Activated naive CD4-positive, alpha-beta T cell treated with Interleukin-2 at 50 U/mL for 16 hours (primary cell): ENCODE data around the gene SPEM1.
A peak's percentile ranks its signal among the peaks of the same experiment; 100 is the strongest.

Experiments
- DNase-seq: peaks from one replicate; pipeline ENCODE4 v3.0.0-alpha.2; 2020

SPEM1 gene, protein sequence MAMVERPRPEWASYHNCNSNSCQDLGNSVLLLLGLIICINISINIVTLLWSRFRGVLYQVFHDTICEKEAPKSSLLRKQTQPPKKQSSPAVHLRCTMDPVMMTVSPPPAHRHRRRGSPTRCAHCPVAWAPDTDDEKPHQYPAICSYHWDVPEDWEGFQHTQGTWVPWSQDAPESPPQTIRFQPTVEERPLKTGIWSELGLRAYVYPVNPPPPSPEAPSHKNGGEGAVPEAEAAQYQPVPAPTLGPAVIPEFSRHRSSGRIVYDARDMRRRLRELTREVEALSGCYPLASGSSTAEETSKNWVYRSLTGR

DNA sequence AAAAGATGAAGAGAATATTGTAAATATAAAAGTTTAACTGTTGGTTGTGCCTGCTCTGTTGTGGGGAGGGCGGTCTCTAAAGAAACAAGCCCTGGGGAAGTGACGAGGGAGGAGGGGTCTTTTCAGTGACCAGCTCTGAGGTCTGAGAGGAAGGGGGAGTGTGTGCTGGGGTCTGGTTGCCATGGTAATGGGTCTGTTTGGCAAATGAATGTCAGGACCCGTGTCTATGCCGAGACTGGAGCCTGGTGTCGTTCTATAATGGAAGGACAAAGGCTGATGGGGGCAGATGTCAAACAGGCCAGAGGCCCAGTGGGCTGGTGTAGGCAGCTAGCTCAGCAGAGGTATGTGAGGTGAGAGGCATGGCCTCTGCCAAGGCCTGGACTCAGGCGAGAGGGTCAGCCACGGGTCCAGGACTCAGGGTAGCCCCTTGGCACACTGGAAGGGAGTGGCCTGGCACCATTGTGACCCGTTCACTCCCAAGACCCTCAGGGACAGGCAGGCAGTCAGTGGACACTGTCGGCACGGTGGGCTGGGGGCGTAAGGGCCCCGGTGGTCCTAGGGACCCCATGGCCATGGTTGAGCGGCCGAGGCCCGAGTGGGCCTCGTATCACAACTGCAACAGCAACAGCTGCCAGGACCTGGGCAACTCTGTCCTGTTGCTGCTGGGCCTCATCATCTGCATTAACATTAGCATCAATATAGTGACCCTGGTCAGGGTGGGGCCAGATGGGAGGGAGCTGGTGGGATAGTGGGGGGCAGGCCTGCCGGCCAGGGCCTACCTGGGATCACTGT lies at the start of gene SPEM1:
TSS of gene SPEM1 (plus strand) at position 506 of the 792 bp plus-strand sequence. CDS start at position 567, 61 bp downstream.
- DNase-seq: no peak

DNA sequence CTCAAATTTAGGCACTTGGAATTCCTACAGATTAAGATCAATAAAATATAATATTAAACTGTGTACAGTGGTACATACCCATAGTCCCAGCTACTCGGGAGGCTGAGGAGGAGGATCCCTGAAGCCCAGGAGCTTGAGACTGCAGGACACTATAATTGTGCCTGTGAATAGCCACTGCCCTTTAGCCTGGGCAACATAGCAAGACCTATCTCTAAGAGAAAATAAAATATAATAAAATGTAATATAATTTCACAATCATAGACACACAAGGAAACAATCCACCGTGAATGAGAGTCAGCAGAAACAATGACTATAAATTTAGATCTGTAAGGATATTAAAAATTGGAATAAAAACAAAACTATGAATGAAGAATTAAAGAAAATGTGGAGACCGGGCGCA lies 49.3 kb upstream of the SPEM1 start:
- DNase-seq: no peak

DNA sequence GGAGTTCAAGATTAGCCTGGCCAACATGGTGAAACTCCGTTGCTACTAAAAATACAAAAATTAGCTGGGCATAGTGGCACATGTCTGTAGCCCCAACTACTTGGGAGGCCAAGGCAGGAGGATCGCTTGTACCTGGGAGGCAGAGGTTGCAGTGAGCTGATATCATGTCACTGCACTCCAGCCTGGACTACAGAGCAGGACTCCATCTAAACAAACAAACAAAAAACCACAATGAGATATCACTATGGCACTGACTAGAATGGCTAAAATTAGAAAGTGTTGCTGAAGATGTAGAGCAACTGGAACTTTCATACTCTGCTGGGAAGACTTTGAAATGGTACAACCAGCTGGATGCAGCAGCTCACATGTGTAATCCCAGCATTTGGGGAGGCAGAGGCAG lies 45.8 kb upstream of the SPEM1 start:
- no peak for DNase-seq

DNA sequence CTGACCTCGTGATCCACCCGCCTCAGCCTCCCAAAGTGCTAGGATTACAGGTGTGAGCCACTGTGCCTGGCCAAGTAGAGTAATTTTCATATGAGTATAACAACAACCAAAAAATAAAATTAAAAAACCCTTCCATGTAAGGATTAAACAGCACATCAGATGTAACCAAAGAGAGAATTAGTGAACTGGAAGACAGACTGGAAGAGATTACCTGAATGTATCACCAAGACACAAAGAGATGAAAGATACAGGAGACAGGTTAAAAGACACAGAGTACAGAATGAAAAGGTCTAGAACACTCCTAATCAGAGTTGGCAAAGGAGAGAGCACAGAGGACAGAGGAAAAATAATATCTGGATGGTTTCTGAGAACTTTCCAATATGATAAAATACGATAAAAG lies 41.0 kb upstream of the SPEM1 start:
- no peak for DNase-seq

DNA sequence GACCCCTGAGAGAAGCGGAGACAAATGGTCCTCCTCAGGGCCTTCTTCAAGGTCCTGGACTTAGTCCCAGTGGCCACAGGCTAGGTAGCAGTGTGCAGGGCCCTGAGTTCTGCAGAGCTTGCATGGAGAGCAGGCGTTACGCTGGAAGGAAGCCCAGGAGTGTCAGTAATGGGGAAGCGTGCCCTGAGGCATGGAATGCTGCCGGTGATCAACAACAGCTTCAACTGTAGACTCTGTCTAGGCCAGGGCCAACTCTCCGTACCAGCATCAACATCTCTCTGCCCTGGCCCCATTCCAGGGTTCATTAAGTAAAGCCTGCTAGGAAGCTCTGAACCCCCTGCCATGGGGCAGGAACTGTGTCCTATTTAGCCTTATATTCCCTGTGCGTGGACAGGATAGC lies 39.8 kb upstream of the SPEM1 start:
- no peak for DNase-seq

DNA sequence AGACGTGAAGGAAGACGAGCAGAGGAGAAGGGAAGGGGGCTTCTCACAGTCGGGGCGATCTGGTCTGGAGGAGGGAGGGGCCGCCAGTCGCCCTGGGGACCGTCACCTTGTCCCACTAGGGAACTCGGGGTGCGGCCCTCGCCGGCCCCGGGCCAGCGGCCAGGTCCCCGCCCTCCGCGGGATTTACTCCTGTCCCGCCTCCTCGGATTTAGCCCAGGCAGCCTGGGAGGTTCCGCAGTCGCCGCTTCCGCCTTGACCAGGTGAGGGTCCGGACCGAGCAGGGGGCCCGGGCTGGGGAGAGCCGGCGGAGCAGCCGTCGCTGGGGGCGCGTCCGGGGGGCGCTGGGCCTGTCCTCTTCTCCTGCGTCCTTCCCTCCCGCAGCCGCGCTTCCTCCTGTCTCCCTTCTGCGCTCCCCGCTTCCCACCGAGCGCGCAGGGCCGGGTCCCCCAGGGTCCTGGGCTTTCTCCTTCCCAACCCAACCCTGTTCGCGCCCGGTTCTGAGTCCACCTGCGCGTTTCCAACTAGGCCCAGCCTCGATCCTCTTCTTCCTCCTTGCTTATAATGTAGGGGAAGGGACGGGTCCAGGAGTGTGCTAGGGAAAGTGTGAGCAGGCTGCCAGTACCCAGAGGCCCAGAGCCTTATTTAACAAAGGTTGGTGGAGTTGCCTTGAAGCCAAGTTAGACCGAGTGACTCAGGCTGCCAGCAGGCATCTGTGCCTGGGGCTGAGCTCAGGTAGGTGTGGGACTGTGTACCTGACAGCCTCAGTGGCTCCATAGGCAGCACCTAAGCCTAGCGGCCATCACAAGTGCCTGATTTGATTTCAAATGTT lies 39.1 kb upstream of the SPEM1 start, which contains the start of gene TNK1:
TSS of gene TNK1 (plus strand) at position 235 of the 829 bp plus-strand sequence. CDS start 1,838 bp downstream, outside the sequence.
- DNase-seq: no peak

DNA sequence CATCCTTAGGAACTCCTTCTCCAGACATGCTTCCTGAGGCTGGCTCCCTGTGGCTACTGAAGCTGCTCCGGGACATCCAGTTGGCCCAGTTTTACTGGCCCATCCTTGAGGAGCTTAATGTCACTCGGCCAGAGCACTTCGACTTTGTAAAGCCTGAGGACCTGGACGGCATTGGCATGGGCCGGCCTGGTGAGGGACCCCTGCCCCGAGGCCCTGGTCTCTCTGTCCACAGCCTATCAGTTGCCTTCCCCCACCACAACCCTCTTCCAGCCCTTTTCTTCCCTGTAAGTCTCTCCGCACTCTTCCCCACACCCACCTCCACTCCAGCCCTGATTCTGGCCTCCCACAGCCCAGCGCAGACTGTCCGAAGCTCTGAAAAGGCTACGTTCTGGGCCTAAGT lies 37.2 kb upstream of the SPEM1 start:
- DNase-seq: no peak

DNA sequence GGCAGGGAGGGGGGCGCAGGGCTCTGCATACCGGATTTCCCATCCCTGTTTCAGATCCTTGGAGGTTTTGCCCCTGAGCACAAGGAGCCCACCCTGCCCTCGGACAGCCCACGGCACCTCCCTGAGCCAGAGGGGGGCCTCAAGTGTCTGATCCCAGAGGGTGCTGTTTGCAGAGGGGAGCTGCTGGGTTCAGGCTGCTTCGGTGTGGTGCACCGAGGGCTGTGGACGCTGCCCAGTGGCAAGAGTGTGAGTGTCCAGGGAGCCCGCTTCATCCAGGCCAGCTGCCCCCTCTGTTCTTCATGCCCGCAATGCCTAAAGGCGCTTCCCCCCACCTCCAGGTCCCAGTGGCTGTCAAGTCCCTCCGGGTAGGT lies 36.8 kb upstream of the SPEM1 start:
- DNase-seq: no peak

DNA sequence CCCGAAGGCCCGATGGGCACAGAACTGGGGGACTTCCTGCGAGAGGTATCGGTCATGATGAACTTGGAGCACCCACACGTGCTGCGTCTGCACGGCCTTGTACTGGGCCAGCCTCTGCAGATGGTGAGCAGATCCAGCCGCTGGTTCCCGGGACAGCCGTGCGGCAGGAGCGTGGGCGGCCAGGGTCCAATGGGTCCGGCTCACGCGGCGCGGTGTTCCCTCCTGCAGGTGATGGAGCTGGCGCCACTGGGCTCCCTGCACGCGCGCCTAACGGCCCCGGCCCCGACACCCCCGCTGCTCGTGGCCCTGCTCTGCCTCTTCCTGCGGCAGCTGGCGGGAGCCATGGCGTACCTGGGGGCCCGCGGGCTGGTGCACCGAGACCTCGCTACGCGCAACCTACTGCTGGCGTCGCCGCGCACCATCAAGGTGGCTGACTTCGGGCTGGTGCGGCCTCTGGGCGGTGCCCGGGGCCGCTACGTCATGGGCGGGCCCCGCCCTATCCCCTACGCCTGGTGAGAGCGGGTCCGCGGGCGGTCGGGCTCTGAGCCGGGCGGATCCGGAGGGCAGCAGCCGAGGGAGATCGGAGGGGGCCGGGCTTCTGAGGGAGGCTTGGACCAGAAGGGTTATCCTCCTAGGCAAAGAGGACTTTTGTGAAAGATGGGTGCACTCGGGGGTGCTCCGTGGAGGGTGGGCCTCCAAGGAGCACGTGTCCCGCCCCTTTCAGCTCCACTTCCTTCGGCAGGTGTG lies 36.2 kb upstream of the SPEM1 start:
- DNase-seq: peak; percentile 82

DNA sequence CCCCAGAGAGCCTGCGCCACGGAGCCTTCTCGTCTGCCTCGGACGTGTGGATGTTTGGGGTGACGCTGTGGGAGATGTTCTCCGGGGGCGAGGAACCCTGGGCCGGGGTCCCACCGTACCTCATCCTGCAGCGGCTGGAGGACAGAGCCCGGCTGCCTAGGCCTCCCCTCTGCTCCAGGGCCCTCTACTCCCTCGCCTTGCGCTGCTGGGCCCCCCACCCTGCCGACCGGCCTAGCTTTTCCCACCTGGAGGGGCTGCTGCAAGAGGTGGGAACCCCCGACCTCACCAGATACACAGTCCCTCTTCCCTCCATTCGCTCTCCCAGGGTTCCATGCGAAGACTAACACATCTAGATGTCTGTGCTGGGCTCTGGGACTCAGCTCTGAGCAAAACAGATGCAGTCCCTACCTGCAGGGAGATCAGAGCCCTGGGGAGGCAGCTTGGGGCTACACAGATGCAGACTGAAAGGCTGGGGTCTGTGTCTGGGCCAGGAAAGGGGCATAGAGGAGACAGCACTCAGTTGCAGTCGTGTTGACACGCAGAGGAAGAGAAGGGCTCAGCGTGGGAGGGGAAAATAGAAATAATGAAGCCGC lies 35.5 kb upstream of the SPEM1 start:
- no peak for DNase-seq

DNA sequence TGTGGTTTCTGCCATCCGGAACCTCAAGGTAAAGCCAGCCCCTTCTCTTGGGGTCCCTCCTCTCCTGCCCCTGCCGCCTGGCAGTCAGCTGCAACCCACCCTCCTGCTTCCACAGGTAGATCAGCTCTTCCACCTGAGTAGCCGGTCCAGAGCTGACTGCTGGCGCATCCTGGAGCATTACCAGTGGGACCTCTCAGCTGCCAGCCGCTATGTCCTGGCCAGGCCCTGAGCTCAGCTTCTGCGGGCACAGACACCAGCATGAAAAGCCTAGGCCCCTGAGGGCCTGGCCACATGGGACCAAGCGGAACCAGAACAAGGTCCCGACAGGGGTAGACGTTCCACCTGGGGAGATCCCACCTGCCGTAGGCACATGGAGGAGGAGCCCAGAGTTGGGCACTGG lies 31.3 kb upstream of the SPEM1 start:
- no peak for DNase-seq

DNA sequence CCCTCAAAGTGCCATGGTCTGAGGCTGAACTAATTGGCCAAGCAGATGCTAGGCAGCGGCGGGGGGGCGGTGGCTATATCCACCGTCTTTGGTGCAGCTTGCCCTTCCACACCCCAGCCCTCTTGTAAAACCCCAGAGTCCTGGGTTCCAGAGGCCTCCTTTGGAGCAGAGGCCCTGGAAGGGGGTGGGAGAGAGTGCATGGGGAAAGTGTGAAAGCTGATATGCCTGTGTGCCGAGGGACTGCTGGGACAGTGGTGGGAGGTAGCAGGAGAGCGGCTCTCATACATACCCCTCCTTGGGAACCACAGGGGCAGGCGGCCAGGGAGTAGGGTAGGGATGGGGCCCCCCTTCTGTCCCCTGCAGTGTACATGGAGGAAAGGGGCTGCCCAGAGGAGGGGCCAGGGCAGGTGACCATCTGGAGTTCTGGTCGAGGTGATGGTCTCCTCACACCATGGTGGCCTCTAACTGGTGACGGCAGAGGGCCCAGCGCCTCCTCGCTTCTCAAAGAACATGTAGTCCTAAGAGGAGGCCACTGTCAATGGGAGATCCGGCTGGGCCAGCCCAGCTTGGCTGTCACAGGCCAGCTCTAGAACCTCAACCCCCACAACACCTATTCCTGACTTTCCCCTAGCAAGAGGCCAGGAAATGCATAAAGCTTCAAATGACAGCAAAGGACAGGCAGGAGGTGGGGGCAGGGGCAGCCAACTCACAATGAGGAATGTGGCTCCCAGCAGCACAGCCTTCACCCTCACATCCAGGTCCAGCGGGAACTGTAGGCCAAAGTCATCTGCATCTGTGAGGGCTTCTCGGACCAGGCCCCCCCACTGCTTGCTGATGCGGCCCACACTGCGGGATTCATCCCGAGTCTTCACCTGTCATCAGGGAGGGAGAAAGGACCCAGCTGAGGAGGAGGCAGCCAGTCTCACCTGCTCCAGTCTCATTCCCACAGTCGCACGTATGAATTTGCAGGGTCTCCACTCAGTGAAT lies 29.9 kb upstream of the SPEM1 start:
- DNase-seq: no peak

DNA sequence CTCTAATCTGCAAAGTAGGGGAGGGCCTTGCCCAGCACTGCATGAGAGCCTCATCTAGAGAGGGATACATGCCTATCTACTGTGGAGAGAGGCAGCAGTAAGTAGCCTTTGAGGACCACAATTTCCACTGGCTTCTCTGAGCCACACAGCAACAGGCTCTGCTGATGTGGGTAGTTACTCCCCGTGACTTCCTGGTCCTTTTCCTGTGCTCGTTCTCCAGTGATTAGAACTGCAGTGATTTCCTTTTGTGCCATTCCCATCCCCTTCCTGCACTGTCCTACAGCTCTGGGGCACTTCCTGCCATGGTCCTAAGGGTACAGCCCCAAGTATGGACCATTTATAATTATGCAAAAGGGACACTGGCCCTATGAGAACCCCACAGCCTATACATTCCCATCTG lies 28.8 kb upstream of the SPEM1 start:
- DNase-seq: no peak

DNA sequence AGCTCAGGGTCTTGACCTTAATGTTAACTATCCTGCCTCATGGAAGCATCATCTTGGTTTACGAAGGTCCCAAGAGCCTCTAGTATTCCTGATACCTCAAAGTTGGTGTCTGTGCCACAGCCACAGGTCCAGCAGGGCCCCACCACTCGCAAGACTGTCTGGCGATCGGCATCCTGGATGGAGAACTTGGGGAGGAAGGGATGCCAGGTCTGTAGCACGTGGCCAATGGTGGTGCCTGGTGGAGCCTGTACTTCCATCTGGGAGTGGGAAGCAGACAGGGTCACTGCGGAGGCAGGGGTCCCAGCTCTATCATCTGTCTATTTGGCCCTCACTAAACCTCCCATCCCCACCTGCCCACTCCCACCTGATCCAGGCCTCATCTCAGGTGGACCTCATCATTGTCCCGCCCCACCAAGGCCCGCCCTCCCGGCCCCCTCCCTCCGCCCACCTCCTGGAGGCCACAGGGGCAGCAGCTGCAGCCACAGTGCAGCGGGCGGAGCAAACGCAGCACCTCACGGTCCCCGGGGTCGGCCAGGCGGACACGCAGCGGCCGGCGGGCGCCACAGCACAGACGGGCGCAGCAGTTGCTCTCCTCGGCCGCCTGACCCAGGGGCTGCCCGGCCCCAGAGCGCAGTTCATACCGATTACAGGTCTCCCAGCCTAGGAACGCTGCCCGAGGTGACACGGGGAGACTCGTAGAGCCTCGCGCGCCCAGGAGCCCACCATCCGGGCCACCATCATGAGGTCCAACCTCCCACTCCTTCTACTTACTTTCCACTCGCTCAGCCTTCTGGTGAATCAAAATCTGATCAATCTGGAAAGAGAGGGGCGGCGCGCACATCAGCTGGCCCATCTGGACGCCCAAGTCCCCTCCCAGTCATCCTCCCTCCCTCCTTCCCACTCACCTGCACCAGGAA lies 27.2 kb upstream of the SPEM1 start:
- DNase-seq: no peak

DNA sequence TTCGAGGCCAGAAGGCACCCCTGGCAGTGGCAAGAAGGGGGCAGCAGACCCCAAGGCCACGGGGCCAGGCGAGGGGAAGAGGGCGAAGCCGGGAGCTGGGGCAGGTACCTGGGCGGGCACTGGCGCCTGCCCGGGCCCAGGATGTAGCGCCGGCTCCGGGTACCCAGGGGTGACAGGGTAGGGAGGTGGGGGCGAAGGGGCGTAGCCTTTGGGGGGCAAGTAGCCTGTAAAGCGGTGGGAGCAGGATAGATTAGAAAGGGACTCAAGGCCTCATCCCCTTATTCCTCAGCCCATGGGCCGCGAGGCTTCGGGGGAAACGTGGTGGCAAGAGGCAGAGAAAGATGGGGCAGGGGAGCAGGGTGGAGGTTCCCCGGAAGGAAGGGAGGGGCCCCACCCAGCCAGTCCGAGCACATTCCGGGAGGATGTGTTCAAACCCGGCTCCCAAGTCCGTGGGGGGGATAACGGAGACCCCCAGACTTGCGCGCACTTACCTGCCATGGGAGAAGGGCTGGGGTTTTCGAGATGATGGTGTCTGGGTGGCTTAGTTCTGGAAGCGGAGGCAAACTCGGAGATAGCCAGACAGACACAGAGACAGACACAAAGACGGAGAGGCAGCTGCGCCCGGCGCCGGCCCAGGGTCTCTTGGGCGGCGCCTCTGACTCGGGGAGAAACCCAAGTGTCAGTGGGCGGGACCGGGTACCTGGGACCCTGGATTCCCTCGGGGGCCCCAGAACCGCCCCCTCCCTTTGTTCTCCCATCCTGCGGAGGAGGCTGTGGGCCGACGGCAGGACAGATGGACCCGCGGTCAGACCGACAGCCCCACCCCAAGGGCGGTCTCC lies 26.3 kb upstream of the SPEM1 start:
- peak; percentile 63 for DNase-seq

DNA sequence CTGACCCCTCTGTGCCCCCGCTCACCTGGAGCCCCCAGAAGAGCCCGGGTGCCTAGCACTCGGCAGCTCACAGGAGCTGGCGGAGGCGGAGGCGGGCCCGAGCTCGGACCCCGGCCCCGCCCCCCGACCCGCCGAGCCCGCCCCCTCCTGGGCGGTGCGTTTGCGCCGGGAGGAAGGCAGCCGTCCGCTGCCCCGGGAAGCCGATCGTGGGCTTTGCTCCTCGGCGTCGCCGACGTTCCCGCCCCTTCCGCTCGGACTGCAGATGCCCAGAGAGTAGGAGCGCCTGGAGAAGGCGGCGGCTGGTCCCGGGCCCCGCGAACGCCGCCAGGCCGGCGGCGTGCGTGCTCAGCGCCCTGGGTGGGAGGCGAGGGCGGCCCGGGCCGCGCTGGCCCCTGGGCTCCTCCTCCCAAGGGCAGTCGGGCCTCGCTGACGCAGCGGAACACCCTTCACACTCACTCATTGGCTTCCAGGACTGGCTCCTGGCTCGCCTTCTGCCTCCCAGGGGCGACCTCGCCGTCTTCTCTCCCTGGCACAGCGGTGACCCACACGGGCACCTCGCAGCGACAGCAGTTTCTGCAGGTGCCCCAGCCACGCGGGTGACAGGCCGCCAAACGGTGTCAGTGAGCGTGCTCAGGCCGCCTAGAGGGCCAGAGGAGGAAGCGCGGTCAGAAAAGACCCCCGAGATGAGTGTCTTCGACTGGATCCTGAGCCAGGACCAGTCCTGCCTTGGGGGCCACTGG lies 25.5 kb upstream of the SPEM1 start, which contains the start of gene PLSCR3:
TSS of gene PLSCR3 (minus strand) at position 74 of the 740 bp plus-strand sequence. CDS start 415 bp downstream, outside the sequence.
- DNase-seq: peak; percentile 85

DNA sequence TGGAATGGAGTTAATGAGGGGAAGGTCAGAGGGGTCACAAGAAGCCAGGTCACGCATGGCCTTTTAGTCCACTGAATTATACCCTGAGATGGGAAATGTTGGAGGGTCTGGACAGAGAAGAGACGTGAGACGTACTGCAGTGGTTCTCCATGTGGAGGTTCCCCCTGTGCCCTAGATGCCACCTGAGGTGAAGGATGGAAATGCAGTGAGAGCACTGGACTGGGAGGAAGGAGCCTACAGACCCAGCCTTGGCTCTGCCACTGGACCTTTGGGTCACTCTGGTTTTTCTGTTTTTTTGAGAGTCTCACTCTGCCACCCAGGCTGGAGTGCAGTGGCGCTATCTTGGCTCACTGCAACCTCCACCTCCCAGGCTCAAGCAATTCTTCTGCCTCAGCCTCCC lies 24.0 kb upstream of the SPEM1 start:
- no peak for DNase-seq

DNA sequence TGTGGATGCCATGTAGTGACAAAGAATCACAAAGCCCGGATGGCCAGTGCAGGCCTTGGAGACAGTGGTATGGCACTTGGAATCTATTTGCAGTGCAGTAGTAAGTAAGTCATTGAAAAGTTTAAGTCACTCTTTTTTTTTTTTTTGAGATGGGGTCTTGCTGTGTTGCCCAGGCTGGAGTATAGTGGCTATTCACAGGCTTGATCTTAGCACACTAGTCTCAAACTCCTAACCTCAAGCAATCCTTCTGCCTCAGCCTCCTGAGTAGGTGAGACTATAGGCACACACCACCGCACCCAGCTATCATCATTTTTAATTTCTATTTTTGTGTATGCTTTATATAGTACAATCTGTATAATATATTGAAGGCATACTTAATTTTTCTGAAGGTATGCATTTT lies 21.5 kb upstream of the SPEM1 start:
- no peak for DNase-seq
